Caco-2 (cell line): Measurements from ENCODE around the gene ERCC5. TPM values are rescaled to one million over a fixed set of nuclear protein-coding genes. Genes with fewer than 3 reads are reported as not detected.

Experiments
- BruUV-seq: library from RNA; stranded (reverse); fragments of 400-500 nt; replicated peaks from 2 replicates; lab custom pipeline; 2021; lab: Mats Ljungman, UMichigan
- CTCF ChIA-PET: fragments of 300-600 bp; sonication (Branson Sonifier 250); formaldehyde crosslinking; loops from one replicate; lab custom pipeline; 2022; ENCODE audit warnings: antibody characterized with exemption; lab: Charles Lee
- POLR2A ChIA-PET: fragments of 300-600 bp; sonication (Branson Sonifier 250); formaldehyde crosslinking; loops from one replicate; lab custom pipeline; 2022; ENCODE audit warnings: antibody characterized with exemption; lab: Charles Lee
- DNase-seq, 2 experiments: peaks; one replicate each; pipeline versions ENCODE4 v3.0.0 to v3.0.0-alpha.2; 2020 to 2022
- H3K27me3 ChIP-seq: replicated peaks from 2 replicates; pipeline ENCODE4 v1.6.0; 2011; ENCODE audit warnings: low read length; ENCODE audit not compliant: control insufficient read depth, insufficient read depth
- H3K36me3 ChIP-seq: 2 replicates; pipeline ENCODE4 v1.5.1; 2011; ENCODE audit warnings: low read length; ENCODE audit not compliant: control insufficient read depth, insufficient read depth
- H3K4me1 ChIP-seq: fragments of 250-450 bp; sonication (Bioruptor Pico); 2 replicates; pipeline ENCODE4 v1.5.1; 2020; ENCODE audit warnings: mild to moderate bottlenecking
- H3K4me3 ChIP-seq: 2 replicates; pipeline ENCODE4 v1.5.1; 2011; ENCODE audit warnings: low read depth, mild to moderate bottlenecking, control low read depth, low read length
- H3K9me3 ChIP-seq: fragments of 250-450 bp; sonication (Bioruptor Pico); 2 replicates; pipeline ENCODE4 v1.5.1; 2020; ENCODE audit warnings: mild to moderate bottlenecking, moderate library complexity
- H3K27ac Mint-ChIP-seq: one replicate; pipeline ENCODE4 v1.8.0; 2022; ENCODE audit warnings: mixed read lengths; ENCODE audit not compliant: unreplicated experiment
- H3K27me3 Mint-ChIP-seq: one replicate; pipeline ENCODE4 v1.8.0; 2022; ENCODE audit warnings: mixed read lengths; ENCODE audit not compliant: insufficient read depth, unreplicated experiment
- H3K36me3 Mint-ChIP-seq: one replicate; pipeline ENCODE4 v1.8.0; 2022; ENCODE audit warnings: mild to moderate bottlenecking, mixed read lengths; ENCODE audit not compliant: insufficient read depth, unreplicated experiment
- H3K4me1 Mint-ChIP-seq: one replicate; pipeline ENCODE4 v1.8.0; 2022; ENCODE audit warnings: low read depth, mixed read lengths; ENCODE audit not compliant: unreplicated experiment
- H3K4me3 Mint-ChIP-seq: one replicate; pipeline ENCODE4 v1.8.0; 2022; ENCODE audit warnings: mild to moderate bottlenecking, moderate library complexity, mixed read lengths; ENCODE audit not compliant: unreplicated experiment
- H3K9me3 Mint-ChIP-seq: one replicate; pipeline ENCODE4 v1.8.0; 2022; ENCODE audit warnings: mixed read lengths; ENCODE audit not compliant: unreplicated experiment
- CTCF ChIP-seq, 2 experiments: fragments of 200-600 bp in 1 of 2; IDR thresholded peaks; 1 replicate in 1 of 2; 2 replicates in 1 of 2; pipeline versions ENCODE4 v1.5.1 to v1.8.0; 2011 to 2022; ENCODE audit warnings: antibody characterized with exemption in 1 of 2, control low read depth in 1 of 2, inconsistent platforms in 1 of 2, low read depth in 1 of 2, low read length in 1 of 2, mild to moderate bottlenecking in 1 of 2, moderate library complexity in 1 of 2; ENCODE audit not compliant: insufficient read depth in 1 of 2, severe bottlenecking in 1 of 2, unreplicated experiment in 1 of 2
- intact Hi-C: fragments of 100-400 bp; cut with micrococcal nuclease; formaldehyde crosslinking; loops from one replicate; pipeline ENCODE4 v1.10.0; 2022; ENCODE audit not compliant: unreplicated experiment
- total RNA-seq: library from RNA; stranded (reverse); gene quantifications from 2 replicates; pipeline ENCODE4 v1.2.3, GENCODE V29; 2022

The ERCC5 gene
- total RNA-seq, 1 experiment from 2014 or later = 31.4 TPM

- H3K27ac Mint-ChIP-seq = no peak overlapping the region
- no TSS peak for BruUV-seq
- H3K4me3 ChIP-seq = no peak overlapping the region
- H3K36me3 ChIP-seq = no peaks in the 10 kb centered on the region; the same call in 1 of the 2 replicates
- intact Hi-C loops = loop anchor here (1.0 to 2.0 kb wide), 5 partner anchors 29 to 318 kb away; no protein-coding TSS in a partner anchor
- peak; percentile 76 to 85 for TF ChIP-seq CTCF (IDR thresholded peaks at IDR 0.05; ENCODE audit: insufficient read depth in 1 of 2, low read depth in 1 of 2, low read length in 1 of 2, severe bottlenecking in 1 of 2, unreplicated experiment in 1 of 2)
- no peaks in the 10 kb centered on the region for H3K4me1 ChIP-seq
- DNase-seq = peak; percentile 70 to 76
- CTCF ChIA-PET = interaction anchor here (0.6 to 1.8 kb wide), 10 partner anchors 15 to 270 kb away, joined by 4 to 24 read pairs (median 4); no protein-coding TSS in a partner anchor
- peaks cover 23% of the 10 kb centered on the region for H3K36me3 Mint-ChIP-seq
- POLR2A ChIA-PET = no interaction called here
- H3K9me3 ChIP-seq = no peaks in the 10 kb centered on the region
- no peak overlapping the region for H3K4me3 Mint-ChIP-seq
- no peaks in the 10 kb centered on the region for H3K27me3 Mint-ChIP-seq
- H3K27me3 ChIP-seq = no peaks in the 10 kb centered on the region; the same call in 1 of the 2 replicates
- no peaks in the 10 kb centered on the region for H3K4me1 Mint-ChIP-seq
- H3K9me3 Mint-ChIP-seq = no peaks in the 10 kb centered on the region
Observed at GRCh38 chr13:102870677-102871415, 25.0 kb downstream of the ERCC5 start.

- no peaks in the 10 kb centered on the region for H3K4me1 ChIP-seq
- H3K4me3 ChIP-seq = no peak overlapping the region
- no peak for DNase-seq
- ChIA-PET CTCF (no interaction called here), POLR2A (no interaction called here)
- no peaks in the 10 kb centered on the region for H3K27me3 ChIP-seq
- H3K4me3 Mint-ChIP-seq = no peak overlapping the region
- peaks cover 23% of the 10 kb centered on the region for H3K36me3 Mint-ChIP-seq
- no peaks in the 10 kb centered on the region for H3K9me3 ChIP-seq
- H3K27me3 Mint-ChIP-seq = no peaks in the 10 kb centered on the region
- BruUV-seq = no TSS peak
- no peaks in the 10 kb centered on the region for H3K4me1 Mint-ChIP-seq
- H3K27ac Mint-ChIP-seq = no peak overlapping the region
- TF ChIP-seq CTCF (IDR thresholded peaks at IDR 0.05; ENCODE audit: insufficient read depth in 1 of 2, low read depth in 1 of 2, low read length in 1 of 2, severe bottlenecking in 1 of 2, unreplicated experiment in 1 of 2) = no peak
- H3K36me3 ChIP-seq = no peaks in the 10 kb centered on the region
- intact Hi-C loops = no loop called here
- no peaks in the 10 kb centered on the region for H3K9me3 Mint-ChIP-seq
Observed at GRCh38 chr13:102872131-102872530, 26.3 kb downstream of the ERCC5 start.

- TF ChIP-seq CTCF (IDR thresholded peaks at IDR 0.05; ENCODE audit: insufficient read depth in 1 of 2, low read depth in 1 of 2, low read length in 1 of 2, severe bottlenecking in 1 of 2, unreplicated experiment in 1 of 2) = no peak
- H3K36me3 Mint-ChIP-seq = peaks cover 19% of the 10 kb centered on the region
- H3K27me3 Mint-ChIP-seq = no peaks in the 10 kb centered on the region
- ChIA-PET CTCF (no interaction called here), POLR2A (no interaction called here)
- no peaks in the 10 kb centered on the region for H3K9me3 Mint-ChIP-seq
- H3K9me3 ChIP-seq = no peaks in the 10 kb centered on the region
- no peaks in the 10 kb centered on the region for H3K4me1 ChIP-seq
- H3K4me1 Mint-ChIP-seq = no peaks in the 10 kb centered on the region
- no peak overlapping the region for H3K4me3 Mint-ChIP-seq
- no peaks in the 10 kb centered on the region for H3K27me3 ChIP-seq
- BruUV-seq = no TSS peak
- intact Hi-C loops = no loop called here
- no peaks in the 10 kb centered on the region for H3K36me3 ChIP-seq
- H3K27ac Mint-ChIP-seq = no peak overlapping the region
- DNase-seq = no peak
- H3K4me3 ChIP-seq = no peak overlapping the region
Observed at GRCh38 chr13:102872531-102872930, 26.7 kb downstream of the ERCC5 start.
